DMS53 (cell line): ENCODE data around the gene VWA3B.

Experiments
- DNase-seq: peaks from one replicate; lab custom pipeline; 2025; lab: John Stamatoyannopoulos, UW

VWA3B gene

DNA sequence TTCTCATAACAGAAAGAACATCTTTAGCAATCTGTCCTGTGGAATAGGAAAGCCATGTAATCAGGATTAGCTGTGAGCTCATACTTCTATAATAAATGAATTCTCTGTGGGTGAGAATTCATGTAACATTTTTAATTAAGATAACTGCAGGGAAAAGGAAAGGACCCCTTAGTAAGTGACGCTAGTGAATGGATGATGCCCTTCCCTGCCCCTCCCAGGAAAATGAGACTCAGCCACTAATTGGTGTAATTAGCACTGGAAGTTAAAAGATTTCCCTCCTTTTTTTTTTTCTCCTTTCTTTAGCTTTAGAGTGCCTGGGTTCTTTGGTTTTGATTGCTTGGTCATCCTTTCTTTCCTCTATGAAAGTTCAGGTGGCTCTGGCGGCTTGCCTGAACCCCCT is 90.3 kb downstream of the VWA3B start:
- no peak for DNase-seq

DNA sequence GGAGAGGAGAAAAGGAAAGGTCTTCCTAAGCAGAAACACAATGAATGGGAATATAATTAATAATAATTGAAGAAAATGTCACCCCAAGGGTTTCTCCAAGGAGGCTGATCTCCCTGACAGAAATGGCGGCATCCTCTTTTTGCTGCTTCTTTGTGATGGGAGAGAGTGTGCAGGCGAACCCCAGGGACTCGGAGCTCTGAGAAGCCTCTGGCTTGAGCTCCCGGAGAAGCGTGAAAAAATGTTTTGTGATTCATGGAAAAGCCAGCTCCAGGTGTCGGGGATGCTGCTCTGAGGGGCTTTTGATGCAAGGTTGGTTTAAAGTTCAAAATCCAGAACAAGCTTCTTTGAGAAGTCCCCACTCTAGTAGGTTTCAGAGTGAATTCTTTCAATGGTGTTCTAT is 91.0 kb downstream of the VWA3B start:
- DNase-seq = no peak

DNA sequence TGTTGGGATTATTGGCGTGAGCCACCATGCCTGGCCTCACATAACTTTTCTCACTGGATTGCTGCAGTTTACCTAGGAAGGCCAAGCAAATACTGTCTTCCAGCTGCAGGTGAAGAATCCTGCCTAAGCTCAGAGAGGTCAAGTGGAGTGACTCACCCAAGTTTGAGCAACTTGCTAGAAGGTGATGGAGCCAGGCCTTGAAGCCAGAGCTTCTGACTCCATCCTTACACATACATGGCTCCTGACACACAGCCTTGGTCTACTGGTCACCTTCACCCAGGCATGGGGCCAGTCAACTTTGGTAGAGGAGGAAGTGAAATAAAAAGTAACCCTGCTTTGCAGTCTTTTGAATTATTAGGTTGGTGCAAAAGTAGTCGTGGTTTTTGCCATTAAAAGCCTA is 93.5 kb downstream of the VWA3B start:
- peak; percentile 82 for DNase-seq

DNA sequence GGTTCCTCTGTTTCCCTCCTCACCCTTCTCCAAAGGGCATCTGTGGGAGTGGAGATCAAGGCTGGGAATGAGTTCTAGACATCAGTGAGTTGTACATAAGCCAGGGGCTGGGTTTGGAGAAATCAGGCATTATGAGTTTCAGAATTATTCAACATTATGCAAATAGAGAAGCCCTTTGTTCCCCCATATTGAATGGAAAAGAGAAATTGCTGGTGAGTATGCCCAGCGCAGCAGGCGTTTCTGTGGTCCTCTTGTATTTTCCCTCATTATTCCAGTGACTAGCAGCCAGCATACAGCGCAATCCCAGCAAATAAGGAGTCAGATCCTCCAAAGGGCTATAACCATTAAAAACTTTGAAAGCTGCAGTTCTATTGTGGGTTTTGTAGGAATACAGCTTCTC is 94.4 kb downstream of the VWA3B start:
- no peak for DNase-seq

DNA sequence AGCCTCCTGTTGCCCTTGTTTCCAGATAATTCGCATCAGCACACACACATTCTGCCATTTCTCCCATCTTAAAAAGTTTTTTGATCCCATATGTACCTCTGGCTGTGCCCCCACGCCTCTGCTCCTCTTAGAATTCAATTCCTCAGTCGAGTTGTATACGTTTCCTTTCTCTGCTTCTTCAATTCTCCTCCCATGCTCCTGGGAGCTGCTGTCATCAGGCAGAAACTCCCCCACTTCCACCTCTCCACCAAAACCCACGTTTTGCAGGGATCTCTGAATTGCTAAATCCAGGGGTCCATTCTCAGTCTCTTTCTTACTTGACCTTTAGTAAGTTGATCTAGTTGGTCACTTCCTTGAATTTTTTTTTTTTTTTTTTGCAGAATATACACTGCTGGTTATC is 98.8 kb downstream of the VWA3B start:
- no peak for DNase-seq

GRCh38 chr2:98187194-98187593 is 100.2 kb downstream of the VWA3B start:
- no peak for DNase-seq

- DNase-seq = peak; percentile 47
Observed at GRCh38 chr2:98188351-98189046, 101.5 kb downstream of the VWA3B start.

DNA sequence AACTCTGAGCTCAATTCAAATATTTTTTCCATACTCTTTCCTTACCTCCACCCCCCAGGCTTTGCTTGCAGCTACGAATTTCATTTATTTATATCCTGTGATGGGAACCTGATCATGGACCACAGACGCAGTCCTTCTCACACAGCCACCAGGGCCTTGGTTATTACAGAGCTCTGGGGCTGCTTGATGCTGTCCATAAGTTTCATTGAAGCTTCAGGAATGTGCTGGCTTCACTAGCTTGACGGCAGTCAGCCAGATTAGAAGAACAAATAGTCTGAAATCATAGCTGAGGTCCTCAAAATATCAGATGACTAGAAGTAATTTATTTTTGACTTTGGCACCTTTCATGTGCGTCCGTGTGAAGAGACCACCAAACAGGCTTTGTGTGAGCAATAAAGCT is 104.9 kb downstream of the VWA3B start:
- DNase-seq = no peak

GRCh38 chr2:98201576-98201975 is 114.6 kb downstream of the VWA3B start:
- DNase-seq = no peak

GRCh38 chr2:98205889-98206288 is 118.9 kb downstream of the VWA3B start:
- peak; percentile 32 for DNase-seq

GRCh38 chr2:98212092-98213000 is 125.4 kb downstream of the VWA3B start:
- no peak for DNase-seq

GRCh38 chr2:98216616-98217015 is 129.6 kb downstream of the VWA3B start:
- DNase-seq = peak; percentile 32

- no peak for DNase-seq
Observed at GRCh38 chr2:98219152-98219551, 132.2 kb downstream of the VWA3B start.

DNA sequence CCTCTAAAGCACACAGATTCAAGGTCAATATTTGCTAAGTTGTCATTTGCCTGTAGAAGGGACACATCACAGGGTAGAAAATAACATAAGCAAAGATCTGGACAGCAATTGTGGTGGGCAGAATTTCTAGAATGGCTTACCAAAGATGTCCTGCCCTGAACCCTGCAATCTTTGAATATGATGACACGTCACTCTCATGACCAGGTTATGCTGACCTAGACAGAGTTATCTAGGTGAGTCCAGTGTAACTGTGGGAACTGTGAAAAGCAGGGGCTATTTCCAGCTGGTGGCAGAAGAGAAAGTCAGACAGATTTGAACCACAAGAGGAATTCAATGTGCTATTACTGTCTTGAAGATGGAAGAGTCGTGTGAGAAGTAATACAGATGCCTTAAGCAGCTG is 147.0 kb downstream of the VWA3B start:
- peak; percentile 58 for DNase-seq

DNA sequence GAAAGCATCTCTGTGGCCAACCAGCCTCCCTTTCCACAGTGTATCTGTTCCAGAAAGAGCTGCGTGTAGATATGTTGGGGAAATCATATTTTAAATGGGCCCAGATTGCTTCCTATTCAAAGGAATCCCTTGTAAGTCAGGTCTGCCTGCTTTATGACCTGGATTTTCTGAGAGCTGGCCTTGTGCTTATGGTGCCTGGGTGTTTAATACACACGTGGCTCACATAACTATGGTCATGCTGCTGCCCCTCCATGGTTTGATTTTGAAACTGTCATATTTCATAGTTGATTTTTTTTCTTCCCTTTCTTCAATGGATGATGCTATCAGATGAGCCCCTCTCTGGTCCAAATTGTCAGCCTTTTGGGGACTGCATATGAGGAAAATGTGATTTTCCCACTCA is 147.8 kb downstream of the VWA3B start:
- DNase-seq = peak; percentile 44

- DNase-seq = no peak
Observed at GRCh38 chr2:98236935-98237334, 150.0 kb downstream of the VWA3B start.

DNA sequence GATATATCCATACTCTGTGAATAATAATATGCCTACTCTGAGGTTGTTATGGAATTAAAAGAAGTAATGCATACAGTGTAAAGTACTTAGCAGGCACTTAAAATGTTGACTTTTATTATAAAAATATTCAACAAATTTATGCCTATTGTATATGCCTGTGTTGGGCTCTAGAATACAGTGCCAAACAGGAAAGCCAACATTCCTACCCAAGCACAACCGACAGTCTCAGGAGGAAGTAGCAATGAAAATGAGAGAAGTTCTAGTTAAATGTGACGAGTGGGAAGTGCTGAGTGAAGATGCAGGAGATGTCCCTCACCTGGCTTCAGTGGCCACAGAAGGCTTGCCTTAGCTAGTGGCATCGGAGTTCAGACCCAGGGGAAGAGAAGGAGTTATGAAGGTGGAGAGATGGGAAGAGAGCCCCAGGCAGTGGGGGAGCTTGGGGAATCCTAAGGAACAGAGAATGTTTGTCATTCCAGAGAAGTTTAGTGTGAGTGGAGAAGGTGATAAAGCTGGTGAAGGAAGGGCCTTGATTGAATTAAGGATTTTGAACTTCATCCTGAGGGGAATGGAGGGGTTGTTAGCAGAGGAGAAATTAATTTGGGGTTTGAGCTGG is 153.9 kb downstream of the VWA3B start:
- DNase-seq = peak; percentile 44

DNA sequence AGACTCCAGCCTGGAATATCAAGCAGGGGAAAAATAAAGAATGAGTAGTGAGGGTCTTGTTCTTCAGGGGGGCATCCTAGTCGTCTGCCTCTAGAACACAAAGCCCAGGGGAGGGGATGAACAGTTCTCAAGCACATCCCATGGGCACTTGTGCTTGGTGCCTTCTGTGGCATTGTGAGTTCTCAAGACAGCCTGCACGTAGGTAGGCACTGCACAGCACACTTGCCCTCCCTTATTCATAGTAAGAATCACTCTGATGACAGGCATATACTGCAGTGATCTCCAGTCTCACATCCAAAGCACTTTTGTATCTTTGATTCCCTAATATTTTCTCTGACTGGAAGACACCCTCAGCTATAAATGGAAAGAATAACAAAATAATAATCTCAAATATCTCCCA is 154.6 kb downstream of the VWA3B start:
- DNase-seq = no peak

- no peak for DNase-seq
Observed at GRCh38 chr2:98242003-98242402, 155.0 kb downstream of the VWA3B start.

- DNase-seq = no peak
Observed at GRCh38 chr2:98245491-98245890, 158.5 kb downstream of the VWA3B start.

- DNase-seq = no peak
Observed at GRCh38 chr2:98247383-98247782, 160.4 kb downstream of the VWA3B start.

DNA sequence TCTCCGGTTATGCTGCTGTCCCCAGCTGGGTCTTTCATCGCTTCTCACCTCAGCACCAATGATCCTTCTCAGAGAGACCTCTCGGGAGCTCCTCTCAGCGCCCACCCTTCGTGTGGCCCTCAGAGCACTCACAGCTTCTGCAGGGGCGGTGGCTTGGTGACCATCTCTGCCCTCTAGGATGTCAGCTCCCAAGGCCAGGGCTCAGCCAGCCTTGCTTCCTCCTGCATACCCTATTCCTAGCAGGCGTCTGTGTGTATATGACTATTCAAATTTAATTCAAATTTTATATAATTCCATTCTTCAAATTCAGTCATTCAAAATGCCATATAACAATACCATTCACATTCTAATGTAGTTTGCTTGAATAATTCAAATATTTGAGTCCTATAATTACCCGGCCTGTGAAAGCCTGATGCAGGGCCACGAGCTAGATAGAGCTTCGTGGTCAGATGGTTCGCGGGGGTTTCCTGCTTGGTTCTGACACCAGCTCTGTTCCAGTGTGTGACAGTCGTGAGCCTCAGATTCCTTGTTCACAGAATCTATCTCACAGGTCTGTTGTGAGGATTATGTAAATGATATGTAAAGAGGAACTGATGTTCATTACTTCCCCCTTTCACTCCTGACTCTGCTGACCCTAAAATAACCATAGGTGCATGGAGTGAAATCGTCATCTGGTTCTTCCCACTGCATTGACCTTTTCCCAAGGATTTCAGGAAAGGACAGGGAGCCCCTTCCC is 165.2 kb downstream of the VWA3B start:
- DNase-seq = no peak
